ENCODE results near the gene MAN1C1. TPM values are rescaled to one million over a fixed set of nuclear protein-coding genes. Genes with fewer than 3 reads are reported as not detected.

The MAN1C1 gene
- total RNA-seq, 1 experiment from 2014 or later = 1.5 TPM

GRCh38 chr1:25629836-25630235 is 13.2 kb downstream of the MAN1C1 start:
- DNase-seq (ENCODE audit: low read depth, low spot score) (no peak), ATAC-seq (no peak)
- CTCF ChIA-PET = no interaction called here
- in situ Hi-C loops (cut with HindIII; ENCODE audit: low pct_unique_long_range_greater_than_20kb, low sequenced_read_pairs) = no loop called here
- TF ChIP-seq CTCF (IDR thresholded peaks at IDR 0.05) (no peak), SIN3A (IDR thresholded peaks at IDR 0.05; ENCODE audit: borderline replicate concordance, insufficient read depth, low read depth, low read length) (no peak), TCF7L2 (IDR thresholded peaks at IDR 0.05; ENCODE audit: low read depth, low read length) (no peak), POLR2AphosphoS5 (IDR thresholded peaks at IDR 0.05; ENCODE audit: low read depth, low read length) (no peak), REST (IDR thresholded peaks at IDR 0.05; ENCODE audit: insufficient read depth in 1 of 2, low read depth in 2 of 2, low read length in 1 of 2) (no peak)
- H3K4me3 ChIP-seq (ENCODE audit: low read depth in 2 of 2, low read length in 2 of 2) = no peak overlapping the region
- H3K4me1 ChIP-seq (ENCODE audit: control insufficient read depth, insufficient read depth, low read length) = no peaks in the 10 kb centered on the region
- H3K9me3 ChIP-seq (ENCODE audit: control insufficient read depth, insufficient read depth, low read depth, low read length) = no peaks in the 10 kb centered on the region
- no peak overlapping the region for H3K27ac ChIP-seq (ENCODE audit: low read length)
- intact Hi-C loops (cut with micrococcal nuclease; ENCODE audit: unreplicated experiment) = no loop called here
- POLR2A ChIA-PET = no interaction called here
- H3K27me3 ChIP-seq (ENCODE audit: control insufficient read depth, insufficient read depth, low read length) = peaks cover 2% of the 10 kb centered on the region; the same call in 1 of the 2 replicates
- no peaks in the 10 kb centered on the region for H3K36me3 ChIP-seq (ENCODE audit: control insufficient read depth, insufficient read depth, low read length)
- no TSS peak for BruUV-seq (replicated peaks)

- DNase-seq (ENCODE audit: low read depth, low spot score) (no peak), ATAC-seq (no peak)
- Histone ChIP-seq H3K9me3 (ENCODE audit: control insufficient read depth, insufficient read depth, low read depth, low read length) (no peaks in the 10 kb centered on the region), H3K4me3 (ENCODE audit: low read depth in 2 of 2, low read length in 2 of 2) (no peak overlapping the region), H3K36me3 (ENCODE audit: control insufficient read depth, insufficient read depth, low read length) (no peaks in the 10 kb centered on the region), H3K27me3 (ENCODE audit: control insufficient read depth, insufficient read depth, low read length) (peaks cover 2% of the 10 kb centered on the region; the same call in 1 of the 2 replicates), H3K27ac (ENCODE audit: low read length) (no peak overlapping the region), H3K4me1 (ENCODE audit: control insufficient read depth, insufficient read depth, low read length) (no peaks in the 10 kb centered on the region)
- in situ Hi-C loops (cut with HindIII; ENCODE audit: low pct_unique_long_range_greater_than_20kb, low sequenced_read_pairs) = no loop called here
- BruUV-seq (replicated peaks) = no TSS peak
- intact Hi-C loops (cut with micrococcal nuclease; ENCODE audit: unreplicated experiment) = no loop called here
- ChIA-PET CTCF (interaction anchor here (0.6 kb wide), 1 partner anchor 84 kb away, joined by 3 read pairs; no protein-coding TSS in a partner anchor), POLR2A (no interaction called here)
- no peak for TF ChIP-seq CTCF (IDR thresholded peaks at IDR 0.05)
These were observed 15.3 kb downstream of the MAN1C1 start for GRCh38 chr1:25631750-25632485.
